HG03196 (cell line): ENCODE data around the gene CRYGA.

Experiments used
- ATAC-seq: cut with Tn5 transposase; IDR thresholded peaks from one replicate; pipeline ENCODE4 v1.9.1; 2021; ENCODE audit not compliant: unreplicated experiment

The CRYGA gene, protein sequence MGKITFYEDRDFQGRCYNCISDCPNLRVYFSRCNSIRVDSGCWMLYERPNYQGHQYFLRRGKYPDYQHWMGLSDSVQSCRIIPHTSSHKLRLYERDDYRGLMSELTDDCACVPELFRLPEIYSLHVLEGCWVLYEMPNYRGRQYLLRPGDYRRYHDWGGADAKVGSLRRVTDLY

DNA sequence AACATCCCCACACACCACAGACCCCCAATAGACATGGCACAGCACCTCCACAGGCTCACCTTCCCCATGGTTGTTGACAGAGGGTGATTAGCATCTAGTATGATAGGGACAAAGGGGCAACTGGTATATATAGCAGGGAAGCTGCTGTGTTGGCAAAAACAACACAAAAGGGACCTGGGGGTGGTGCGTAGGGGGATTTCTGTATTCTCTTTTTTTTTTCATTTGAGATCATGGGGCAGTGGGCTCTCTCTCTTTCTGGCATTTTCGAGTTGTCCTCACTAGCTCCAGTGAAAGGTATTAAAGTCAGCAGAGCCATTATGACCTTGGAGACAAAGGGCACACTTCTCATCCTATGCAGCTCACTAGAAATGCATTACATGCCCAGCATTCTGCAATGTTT, at the start of gene CRYGA:
Gene CRYGA (minus strand): TSS at position 101 of the 400 bp plus-strand sequence. CDS start 33 bp downstream, at position 68.
- ATAC-seq = no peak

DNA sequence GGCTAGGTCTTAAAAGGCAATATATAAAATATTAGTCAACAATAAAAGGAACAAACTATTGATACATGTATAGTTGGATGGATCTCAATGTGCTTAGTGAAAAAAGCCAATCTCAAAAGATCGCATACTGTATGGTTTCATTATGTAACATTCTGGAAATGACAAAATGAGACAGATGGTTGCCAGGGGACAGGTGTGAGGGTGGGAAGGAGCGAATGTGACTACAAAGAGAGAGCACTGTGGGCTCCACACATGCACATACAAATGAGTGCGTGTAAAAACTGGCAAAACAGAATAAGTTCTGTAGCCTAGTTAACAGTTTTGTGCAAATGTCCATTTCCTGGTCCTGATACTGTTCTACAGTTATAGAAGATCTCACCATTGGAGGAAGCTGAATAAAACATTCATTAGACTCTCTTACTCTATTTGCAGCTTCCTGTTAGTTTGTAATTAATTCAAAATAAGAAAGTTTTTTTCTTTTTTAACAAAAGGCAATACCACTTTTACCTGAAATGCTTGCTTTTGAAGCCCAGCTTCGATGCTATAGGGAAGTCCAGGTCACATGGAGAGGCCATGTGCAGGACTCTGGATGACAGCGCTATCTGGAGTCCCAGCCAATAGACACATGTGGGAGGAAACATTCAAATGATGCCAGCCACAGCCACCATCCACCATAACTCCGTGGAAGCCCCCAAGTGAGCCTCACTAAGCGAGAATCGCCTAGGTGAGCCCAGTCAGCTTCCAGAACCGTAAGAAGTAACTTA, 47.5 kb upstream of the CRYGA start:
- ATAC-seq = no peak

DNA sequence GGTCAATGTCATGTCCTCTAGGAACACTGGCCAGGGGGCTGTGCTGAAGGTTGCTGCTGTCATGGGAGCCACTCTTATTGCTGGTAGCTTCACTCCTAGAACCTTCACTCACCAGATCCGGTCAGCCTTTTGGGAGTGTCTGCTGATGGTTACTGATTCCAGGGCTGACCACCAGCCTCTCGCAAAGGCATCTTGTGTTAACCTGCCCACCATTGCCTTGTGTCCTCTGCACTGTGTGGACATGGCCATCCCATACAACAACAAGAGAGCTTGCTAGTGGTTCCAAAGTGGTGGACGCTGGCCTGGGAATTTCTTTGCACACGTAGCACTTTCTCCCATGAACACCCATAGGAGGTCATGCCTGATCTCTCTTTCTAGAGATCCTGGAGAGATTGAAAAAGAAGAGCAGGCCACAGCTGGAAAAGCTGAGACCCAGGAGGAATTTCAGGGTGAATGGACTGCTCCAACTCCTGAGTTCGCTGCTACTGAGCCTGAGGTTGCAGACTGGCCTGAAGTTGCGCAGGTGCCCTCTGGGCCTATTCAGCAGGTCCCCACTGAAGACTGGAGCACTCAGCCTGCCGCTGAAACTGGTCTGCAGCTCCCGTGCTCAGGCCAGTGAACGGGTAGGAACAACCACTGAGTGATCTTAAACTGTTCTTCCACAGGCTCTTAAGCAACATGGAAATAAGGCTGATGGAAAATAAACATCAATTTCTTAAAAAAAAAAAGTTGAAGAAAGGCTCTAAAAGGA, 45.1 kb upstream of the CRYGA start:
- no peak for ATAC-seq

DNA sequence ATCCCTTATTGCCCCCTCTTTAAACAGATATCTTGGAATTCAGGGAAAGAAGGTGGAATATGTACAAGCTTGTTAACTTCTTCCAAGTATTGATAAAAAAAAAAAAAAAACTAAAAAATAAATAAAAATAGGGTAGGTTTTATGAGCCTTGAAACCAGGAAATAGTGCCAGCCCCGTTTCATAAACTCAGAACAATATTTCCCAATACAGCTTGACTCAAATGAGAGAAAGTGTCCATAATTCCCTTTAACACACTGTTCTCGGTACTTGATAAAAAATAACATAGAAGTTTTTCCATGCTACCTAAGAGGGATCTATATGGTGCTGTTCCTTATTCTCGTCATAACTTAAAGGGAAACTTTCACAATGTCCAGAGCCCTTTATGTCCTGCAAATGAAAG, 44.4 kb upstream of the CRYGA start:
- ATAC-seq = no peak

DNA sequence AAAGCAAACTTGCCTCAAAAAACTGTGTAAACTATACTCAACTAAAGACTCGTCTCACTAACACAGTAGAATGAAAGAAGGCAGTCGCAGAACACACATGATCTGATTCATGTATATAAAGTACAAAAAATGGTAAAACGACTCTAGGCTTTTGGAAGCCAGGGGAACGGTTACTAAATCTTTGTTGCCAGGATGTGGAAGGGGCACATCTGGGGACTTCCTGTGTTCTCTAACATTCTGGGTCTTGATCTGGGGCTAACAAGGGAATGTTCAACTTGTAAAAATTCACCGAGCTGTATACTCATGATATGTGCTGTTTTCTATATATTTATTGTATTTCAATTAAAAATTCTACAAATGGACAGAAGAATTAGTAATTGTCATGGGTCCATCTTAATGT, 40.8 kb upstream of the CRYGA start:
- ATAC-seq = no peak

DNA sequence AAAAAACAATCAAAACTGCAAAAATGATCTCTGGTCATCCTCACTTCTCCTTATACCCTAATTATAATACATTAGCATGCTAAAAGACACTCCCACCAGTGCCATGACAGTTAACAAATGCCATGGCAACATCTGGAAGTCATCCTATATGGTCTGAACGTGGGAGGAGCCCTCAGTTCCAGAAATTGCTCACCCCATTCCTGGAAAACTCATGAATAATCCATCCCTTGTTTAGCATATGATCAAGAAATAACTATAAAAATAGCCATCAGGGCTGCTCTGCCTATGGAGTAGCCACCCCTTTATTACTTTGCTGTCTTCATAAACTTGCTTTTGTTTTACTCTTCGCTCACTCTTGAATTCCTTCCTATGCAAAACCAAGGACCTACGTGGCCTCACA, 32.1 kb upstream of the CRYGA start:
- ATAC-seq = no peak

DNA sequence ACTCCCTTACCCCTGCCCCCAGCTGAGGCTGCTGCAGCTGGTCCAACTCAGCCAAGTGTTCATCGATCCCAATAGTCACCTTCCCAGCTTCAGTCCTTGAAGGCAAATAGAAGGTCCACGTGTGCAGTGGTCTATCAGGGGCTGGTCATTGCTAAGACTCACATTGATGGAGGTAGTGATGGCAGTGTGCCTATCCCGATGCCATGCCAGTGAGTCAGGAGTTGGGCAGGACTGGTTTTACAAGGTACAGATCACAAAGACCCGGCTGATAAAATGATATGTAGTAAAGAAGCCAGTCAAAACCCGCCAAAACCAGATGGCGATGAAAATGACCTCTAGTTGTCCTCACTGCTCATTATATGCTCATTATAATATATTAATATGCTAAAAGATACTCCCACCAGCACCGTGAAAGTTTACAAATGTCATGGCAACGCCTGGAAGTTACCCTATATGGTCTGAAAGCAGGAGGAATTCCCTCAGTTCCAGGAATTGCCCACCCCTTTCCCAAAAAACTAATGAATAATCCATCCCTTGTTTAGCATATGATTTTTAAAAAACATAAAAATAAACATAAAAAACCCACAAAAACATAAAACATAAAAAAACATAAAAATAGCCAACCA, 29.3 kb upstream of the CRYGA start:
- no peak for ATAC-seq

DNA sequence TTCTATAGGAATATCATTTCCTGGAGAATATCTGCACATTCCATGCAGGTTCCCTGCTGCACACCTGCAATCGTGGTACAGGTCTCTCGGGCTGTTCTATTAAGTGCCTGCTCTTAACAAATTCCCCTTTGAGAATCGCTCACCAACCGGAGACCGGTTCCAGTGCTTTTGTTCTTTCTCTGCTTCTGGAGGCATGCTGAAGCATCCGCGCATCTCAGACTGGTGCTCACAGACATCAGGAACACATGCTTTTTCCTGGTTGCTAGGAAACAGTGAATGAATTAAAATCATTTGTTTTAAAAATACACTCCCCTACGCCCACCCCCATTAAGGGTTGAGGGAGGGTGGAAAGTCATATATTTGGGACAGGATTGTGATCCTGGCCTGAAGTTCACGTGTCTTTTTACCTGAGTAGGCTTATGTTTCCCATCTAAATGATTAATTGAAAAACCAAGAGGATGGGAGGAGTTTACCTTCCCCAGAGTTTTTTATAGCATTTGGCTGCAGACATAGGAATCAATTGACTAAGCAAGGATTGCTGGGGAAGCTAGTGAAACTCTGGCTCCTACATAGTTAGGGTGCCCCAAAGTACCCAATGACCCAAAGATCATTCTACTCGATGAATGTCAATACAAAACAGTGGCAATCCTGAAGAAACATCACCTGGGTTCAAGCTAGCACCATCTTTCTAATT, 26.6 kb upstream of the CRYGA start, which contains the start of gene C2orf80:
Gene C2orf80 (minus strand): TSS at position 221 of the 694 bp plus-strand sequence. CDS start 3,044 bp downstream, outside the sequence.
- no peak for ATAC-seq

DNA sequence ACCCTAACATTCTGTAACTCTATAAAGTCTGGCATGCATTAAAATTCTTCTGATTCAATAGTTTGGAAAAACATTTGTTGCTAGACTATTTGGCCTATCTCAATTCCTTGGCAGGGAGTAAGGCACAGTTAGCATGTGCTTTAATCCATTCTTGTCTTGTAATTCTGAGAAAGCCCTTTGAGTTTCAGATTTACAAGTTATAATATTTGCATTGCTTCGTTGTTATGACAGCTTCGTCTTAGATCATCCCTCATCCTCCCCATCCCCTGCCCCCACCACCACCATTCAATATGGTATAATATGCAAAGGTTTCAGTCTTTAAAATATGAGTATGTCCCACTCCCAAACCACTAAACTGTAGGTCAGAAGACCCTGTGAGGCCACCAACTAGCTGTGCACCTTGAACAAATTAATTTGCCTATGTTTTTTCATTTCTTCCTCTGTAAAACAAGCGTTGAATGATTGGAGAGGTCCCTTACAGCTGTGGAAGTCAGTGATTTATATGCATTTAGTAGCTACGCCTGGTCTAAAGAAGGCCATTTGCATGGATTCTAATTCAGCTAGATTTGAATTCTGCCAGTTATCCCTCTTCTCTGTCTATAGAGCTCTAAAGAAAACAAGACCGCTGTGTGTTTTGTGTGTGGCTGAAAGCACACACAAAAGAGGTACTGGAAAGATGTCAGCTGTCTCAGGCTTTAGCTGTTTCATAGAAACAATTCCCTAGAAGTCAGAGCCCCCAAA, 25.9 kb upstream of the CRYGA start:
- ATAC-seq = no peak

DNA sequence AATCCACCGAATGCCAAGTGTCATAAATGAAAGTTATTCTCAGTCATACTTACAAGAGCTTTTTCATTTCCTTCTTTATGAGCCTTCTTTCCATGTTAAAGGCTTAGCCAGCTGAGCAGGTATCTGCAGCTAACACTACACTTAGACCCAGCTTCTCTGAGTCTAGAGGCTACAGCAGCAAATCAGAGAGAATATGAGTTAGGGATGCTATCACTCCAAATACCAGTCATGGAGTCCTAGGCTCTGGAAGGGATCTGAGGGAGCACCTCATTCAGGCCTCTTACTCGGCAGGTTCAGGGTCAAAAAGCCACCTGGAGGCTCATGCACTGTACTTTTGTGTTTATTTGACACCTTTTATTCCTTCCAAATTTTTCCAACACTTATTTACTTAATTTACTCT, 23.5 kb upstream of the CRYGA start:
- no peak for ATAC-seq

DNA sequence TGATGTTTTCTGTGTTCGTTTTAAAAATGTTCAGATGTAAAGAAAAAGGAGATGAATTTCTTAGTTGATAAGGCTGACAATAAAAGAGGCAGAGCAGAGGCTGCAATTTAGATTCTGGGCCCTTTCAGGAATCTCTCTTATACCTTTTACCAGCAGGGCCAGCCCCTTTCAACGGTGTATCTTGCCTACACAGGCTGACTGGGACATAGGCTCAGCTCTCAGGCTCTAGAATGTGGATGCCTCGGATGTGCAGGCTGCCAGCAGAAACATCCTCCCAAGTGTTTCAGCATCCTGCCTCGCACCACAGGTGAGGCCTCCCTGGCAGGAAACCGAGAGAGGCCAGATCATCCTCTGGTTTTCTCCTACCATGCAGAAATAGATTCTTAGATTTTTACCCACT, 23.1 kb upstream of the CRYGA start:
- ATAC-seq = no peak

DNA sequence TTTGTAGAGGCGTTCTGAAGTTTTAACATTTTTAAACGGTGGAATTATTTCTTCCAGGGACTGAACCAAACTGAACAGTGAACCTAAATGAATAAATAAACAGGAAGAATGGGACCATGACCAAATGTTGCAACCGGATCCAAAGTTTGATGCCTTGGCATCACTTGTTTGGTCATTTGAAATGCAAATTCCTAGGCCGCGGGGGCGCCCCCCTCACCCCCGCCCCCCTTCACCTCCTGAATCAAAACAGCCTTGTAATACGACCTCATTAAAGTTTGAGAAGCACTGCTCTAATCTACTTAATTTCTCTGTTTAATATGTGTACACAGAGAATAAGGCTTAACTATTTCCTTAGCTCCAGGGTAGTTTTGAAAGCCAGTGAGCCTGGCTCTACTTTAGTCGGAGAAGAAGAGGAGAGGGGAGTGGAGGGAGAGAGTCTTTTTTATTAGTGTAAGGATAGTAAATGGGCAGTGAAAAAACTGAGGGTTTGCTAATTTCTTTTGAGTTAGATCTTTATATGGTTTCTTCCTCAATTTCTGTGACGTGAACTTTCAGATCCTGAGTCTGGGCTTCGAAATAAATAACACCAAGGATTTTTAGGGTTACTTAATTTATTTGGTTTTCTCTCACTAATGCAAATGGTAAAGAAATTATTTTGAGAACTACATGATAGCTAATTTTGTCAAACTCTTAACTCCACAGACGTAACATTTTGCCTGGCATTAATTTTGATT, 20.8 kb upstream of the CRYGA start:
- no peak for ATAC-seq

DNA sequence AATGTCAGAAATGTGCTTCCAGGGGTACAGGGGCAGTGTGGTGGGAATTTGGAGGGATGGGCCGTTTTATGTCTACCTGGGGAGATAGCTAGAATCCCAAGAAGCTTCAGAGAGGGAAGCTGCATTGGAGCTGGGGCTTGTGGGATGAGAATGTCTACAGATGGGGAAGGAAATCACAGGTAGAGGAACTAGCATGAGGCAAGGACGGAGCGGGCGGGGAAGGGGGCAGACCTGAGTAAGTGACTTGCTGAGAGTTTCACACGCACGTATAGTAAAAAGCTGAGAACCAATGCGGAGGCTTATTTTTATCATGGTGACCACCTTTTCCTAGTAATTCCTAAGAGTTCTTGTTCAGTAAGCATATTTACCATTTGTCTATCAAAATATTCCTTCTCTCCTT, 20.1 kb upstream of the CRYGA start:
- ATAC-seq = no peak

DNA sequence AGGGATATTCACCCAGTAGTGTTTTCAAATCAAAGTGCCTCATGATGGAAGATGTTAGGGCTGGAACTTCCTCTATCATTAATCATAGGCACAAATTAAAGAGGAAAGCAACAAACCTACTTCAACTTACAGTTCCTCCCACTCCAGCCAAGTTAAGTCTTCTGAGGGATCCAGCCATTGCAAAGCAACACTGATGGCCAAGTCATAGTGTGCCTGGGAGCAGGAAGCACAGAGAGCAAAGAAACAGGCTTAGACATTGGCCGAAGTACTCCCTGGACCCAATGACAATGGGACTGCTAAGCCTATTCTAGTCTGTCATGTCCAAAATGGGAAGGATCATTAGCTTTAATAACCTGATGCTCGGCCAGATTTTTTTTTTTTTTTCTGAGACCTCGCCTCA, 19.4 kb upstream of the CRYGA start:
- no peak for ATAC-seq

DNA sequence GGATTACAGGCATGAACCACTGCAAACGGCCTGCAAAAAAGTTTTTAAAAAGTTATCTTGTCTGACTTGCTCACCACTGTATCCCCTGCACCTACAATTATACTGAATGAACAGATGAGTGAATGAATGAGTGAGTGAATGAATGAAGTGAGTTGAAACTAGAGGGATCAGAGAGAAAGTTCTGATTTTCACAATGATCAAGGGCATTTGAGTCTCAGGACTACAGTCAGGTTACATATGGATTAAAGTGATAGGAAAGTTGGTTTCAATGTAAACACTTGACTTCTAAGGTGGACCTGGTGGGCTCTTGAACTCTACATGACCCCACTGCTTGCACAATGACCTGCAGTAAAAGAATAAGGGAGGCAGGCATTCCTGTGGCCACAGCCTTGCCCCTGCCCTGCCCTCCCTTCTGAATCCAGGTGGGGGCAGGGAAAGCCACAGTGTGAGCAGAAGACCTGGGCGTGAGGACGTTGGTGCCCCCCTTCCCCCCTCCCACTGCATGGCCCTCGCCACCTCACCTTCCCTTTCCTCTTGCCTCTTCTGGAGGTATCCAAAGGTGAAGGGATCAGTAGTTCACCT, 15.7 kb upstream of the CRYGA start:
- ATAC-seq = no peak

DNA sequence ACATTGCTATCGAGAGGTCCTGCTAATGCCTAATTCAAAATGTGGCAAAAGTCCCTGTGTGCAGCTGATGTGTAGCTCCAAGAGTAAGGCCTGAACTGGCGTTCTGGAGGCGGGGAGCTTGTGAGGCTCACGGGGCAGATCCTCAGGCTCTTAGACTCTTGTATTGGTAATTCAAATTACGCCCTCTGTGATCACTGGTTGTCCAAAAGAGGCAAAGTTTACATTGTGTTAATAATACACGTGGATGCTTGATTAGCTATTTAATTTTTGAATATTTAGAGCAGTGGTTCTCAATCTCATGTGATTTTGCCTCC, 12.4 kb upstream of the CRYGA start:
- ATAC-seq = no peak

DNA sequence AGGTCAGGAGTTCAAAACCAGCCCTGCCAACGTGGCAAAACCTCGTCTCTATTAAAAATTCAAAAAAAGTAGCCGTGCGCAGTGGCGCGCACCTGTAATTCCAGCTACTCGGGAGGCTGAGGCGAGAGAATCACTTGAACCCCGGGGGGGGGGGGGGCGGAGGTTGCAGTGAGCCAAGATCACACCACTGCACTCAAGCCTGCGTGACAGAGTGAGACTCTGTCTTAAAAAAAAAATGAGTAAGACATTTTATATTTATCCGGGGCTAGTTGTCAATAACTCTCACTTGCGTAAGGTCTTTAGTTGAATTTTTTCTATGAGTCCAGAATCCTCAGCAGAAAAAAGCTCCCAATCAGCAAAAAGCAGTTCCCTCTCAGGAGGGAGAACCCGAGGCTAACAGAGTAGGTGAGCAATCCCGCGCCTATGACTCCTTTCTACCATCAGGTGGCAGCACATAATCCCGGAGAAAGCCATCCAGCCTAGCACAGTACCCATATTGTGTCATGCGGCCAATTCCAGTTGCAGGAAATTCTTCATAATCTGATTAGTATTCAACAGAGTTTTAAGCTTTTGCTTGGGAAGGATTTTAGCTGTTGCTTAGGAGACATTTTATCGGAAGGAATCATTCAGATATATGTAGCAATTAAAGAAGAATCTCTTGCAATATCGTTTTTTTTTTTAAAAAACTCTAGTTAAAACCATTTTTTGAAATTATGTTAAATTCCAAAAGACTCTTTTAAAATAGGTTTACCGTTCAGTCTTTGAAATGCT, 11.9 kb upstream of the CRYGA start:
- peak; percentile 99 for ATAC-seq

DNA sequence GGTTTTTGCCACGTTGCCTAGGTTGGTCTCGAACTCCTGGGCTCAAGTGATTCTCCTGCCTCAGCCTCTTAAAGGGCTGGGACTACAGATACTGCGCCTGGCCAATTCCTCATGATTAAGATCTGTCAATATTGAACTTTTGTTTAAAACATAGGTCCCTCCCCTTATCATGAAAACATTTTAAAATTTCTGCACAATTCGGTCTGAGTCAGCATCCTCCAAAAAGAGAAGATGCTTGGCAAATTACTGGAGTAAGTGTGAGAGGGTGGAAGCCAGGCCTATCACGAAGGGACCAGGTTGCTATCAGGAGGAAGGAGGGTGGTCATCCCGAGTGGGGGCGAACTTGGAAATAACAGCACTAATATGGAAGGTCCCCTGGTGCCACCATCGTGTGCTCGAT, 10.8 kb upstream of the CRYGA start:
- ATAC-seq = no peak

DNA sequence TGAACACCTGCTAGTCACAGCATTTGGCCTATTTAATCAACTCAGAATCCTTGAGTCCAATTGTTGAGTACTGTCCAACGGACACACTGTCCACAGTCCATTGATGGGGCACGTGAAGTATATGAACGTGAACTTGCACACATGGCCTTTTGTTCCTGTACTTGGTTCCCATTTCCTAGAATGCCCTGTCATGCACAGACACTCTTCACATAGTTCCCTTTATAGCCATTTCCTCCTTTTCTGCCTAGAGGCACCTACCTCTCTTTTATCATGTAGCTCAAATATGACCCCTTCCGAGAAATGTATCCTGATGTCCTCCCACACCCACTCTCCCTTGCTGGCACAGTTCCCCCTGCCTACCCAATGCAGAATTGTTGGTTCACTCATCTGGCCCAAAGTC, 8.7 kb upstream of the CRYGA start:
- no peak for ATAC-seq
